Smooth muscle cell (in vitro differentiated cells): ENCODE measurements around the gene RPF1. TPM values are rescaled to one million over a fixed set of nuclear protein-coding genes. Genes with fewer than 3 reads are reported as not detected.
A peak's percentile ranks its signal among the peaks of the same experiment; 100 is the strongest.

Source experiments
- DNase-seq: peaks from one replicate; lab custom pipeline; 2025; ENCODE audit not compliant: unreplicated experiment; lab: John Stamatoyannopoulos, UW
- H2AFZ ChIP-seq: fragments of 200-600 bp; sonication (generic); 2 replicates; pipeline ENCODE4 v1.6.0; 2016; ENCODE audit warnings: antibody characterized with exemption, low read depth, mild to moderate bottlenecking
- H3F3A ChIP-seq: fragments of 200-600 bp; sonication (generic); 2 replicates; pipeline ENCODE4 v1.6.0; 2017; ENCODE audit warnings: antibody characterized with exemption, low read depth
- H3K27ac ChIP-seq: fragments of 200-600 bp; sonication (generic); 2 replicates; pipeline ENCODE4 v1.5.1; 2016; ENCODE audit warnings: low read depth, mild to moderate bottlenecking
- H3K27me3 ChIP-seq: fragments of 200-600 bp; sonication (generic); 2 replicates; pipeline ENCODE4 v1.6.1; 2016; ENCODE audit warnings: low read depth, mild to moderate bottlenecking
- H3K36me3 ChIP-seq: fragments of 200-600 bp; sonication (generic); 2 replicates; pipeline ENCODE4 v1.5.1; 2016; ENCODE audit warnings: low read depth
- H3K4me1 ChIP-seq: fragments of 200-600 bp; sonication (generic); 2 replicates; pipeline ENCODE4 v1.5.1; 2016; ENCODE audit warnings: low read depth
- H3K4me2 ChIP-seq: fragments of 200-600 bp; sonication (generic); 2 replicates; pipeline ENCODE4 v1.6.0; 2016; ENCODE audit warnings: mild to moderate bottlenecking
- H3K4me3 ChIP-seq: fragments of 200-600 bp; sonication (generic); 2 replicates; pipeline ENCODE4 v1.5.1; 2016; ENCODE audit warnings: mild to moderate bottlenecking
- H3K79me2 ChIP-seq: fragments of 200-600 bp; sonication (generic); 2 replicates; pipeline ENCODE4 v1.6.0; 2016; ENCODE audit warnings: low read depth, mild to moderate bottlenecking
- H3K9ac ChIP-seq: fragments of 200-600 bp; sonication (generic); 2 replicates; pipeline ENCODE4 v1.6.0; 2016; ENCODE audit warnings: low read depth
- H3K9me3 ChIP-seq: fragments of 200-600 bp; sonication (generic); replicated peaks from 2 replicates; pipeline ENCODE4 v1.5.1; 2016; ENCODE audit warnings: low read depth
- H4K20me1 ChIP-seq: fragments of 200-600 bp; sonication (generic); 2 replicates; pipeline ENCODE4 v1.6.0; 2016; ENCODE audit warnings: low read depth
- CTCF ChIP-seq: fragments of 200-600 bp; sonication (generic); IDR thresholded peaks from 2 replicates; pipeline ENCODE4 v1.5.1; 2017; ENCODE audit warnings: borderline replicate concordance, mild to moderate bottlenecking, antibody characterized with exemption; ENCODE audit not compliant: insufficient read depth, poor library complexity, severe bottlenecking
- WGBS: methylation state at CpG from one replicate; pipeline ENCODE4 v1.1.7; 2016; ENCODE audit warnings: low lambda C conversion rate; 5-methylcytosine and 5-hydroxymethylcytosine counted together
- polyA plus RNA-seq: library from polyadenylated mRNA; unstranded; fragments of >200 nt; fragmentation: Nextera tagmentation; extraction: Ambion mirVana; gene quantifications from 2 replicates; pipeline ENCODE4 v1.2.1, GENCODE V29; 2016
- total RNA-seq: library from RNA; depleted of rRNA; stranded (reverse); fragments of >200 nt; gene quantifications from 2 replicates; pipeline ENCODE4 v1.2.3, GENCODE V29; 2014

RPF1 gene
- total and polyA plus RNA-seq, 2 experiments from 2014 or later = 33.2 to 78.9 TPM

GRCh38 chr1:84524590-84524989 lies 45.5 kb downstream of the RPF1 start:
- TF ChIP-seq CTCF = no peak
- H2AFZ ChIP-seq = no peak overlapping the region
- no peak overlapping the region for H3K4me2 ChIP-seq

DNA sequence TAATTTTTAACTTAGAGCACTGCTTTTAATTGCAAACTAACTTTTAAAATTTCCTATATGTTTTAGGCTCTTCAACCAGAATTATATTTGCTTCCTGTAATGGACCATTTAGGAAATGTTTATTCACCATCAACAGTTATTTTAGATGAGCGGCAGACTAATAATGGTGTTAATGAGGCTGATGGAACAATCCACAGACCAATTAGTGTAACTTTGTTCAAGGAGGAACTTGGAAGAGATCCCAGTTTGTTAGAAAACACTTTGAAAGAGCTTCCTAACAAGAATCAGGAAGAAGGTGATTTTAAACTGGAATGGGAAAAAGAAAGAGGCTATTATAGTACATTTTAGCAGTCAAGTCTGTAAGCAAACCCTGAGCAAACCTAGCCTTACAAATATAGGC lies 46.7 kb downstream of the RPF1 start:
- Histone ChIP-seq H3K36me3 (no peaks in the 10 kb centered on the region), H3F3A (no peaks in the 10 kb centered on the region), H4K20me1 (no peaks in the 10 kb centered on the region), H3K4me3 (no peak overlapping the region), H3K9me3 (no peaks in the 10 kb centered on the region), H3K9ac (no peak overlapping the region), H3K4me1 (no peaks in the 10 kb centered on the region), H3K4me2 (no peak overlapping the region), H3K27me3 (no peaks in the 10 kb centered on the region), H3K79me2 (no peaks in the 10 kb centered on the region), H2AFZ (no peak overlapping the region), H3K27ac (no peak overlapping the region)
- WGBS = 96% methylated on average over 1 of the region's 1 CpG
- TF ChIP-seq CTCF = no peak
- no peak for DNase-seq

More at GRCh38 chr1:84524590-84524989, 45.5 kb downstream of the RPF1 start:
- Histone ChIP-seq H4K20me1 (no peaks in the 10 kb centered on the region), H3K27me3 (no peaks in the 10 kb centered on the region), H3K9ac (no peak overlapping the region), H3K36me3 (no peaks in the 10 kb centered on the region), H3K4me3 (no peak overlapping the region), H3K9me3 (no peaks in the 10 kb centered on the region), H3K79me2 (no peaks in the 10 kb centered on the region), H3F3A (no peaks in the 10 kb centered on the region), H3K4me1 (no peaks in the 10 kb centered on the region), H3K27ac (no peak overlapping the region)
- DNase-seq = no peak

DNA sequence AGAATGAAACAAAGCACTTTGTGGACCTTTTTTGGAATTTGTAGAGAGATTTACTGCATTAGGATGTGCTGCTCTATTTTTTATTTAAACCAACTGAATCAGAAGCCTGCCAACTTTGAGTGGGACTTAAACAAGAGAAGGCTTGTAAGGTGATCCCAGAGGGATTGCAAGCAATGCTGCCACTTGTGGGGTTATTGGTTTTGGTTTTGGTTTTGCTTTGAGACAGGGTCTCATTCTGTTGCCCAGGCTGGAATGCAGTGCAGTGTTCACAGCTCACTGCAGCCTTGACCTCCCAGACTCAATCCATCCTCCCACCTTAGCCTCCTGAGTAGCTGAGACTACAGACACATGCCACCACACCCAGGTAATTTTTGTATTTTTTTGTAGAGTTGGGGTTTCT lies 59.5 kb downstream of the RPF1 start:
- Histone ChIP-seq H3K4me1 (peaks cover 5% of the 10 kb centered on the region), H3K9ac (no peak overlapping the region), H3K27me3 (no peaks in the 10 kb centered on the region), H3K79me2 (no peaks in the 10 kb centered on the region), H3K9me3 (no peaks in the 10 kb centered on the region), H2AFZ (no peak overlapping the region), H3K4me2 (no peak overlapping the region), H3K4me3 (no peak overlapping the region), H4K20me1 (no peaks in the 10 kb centered on the region), H3K36me3 (no peaks in the 10 kb centered on the region), H3F3A (peaks cover 9% of the 10 kb centered on the region), H3K27ac (no peak overlapping the region)
- TF ChIP-seq CTCF = no peak
- no peak for DNase-seq

DNA sequence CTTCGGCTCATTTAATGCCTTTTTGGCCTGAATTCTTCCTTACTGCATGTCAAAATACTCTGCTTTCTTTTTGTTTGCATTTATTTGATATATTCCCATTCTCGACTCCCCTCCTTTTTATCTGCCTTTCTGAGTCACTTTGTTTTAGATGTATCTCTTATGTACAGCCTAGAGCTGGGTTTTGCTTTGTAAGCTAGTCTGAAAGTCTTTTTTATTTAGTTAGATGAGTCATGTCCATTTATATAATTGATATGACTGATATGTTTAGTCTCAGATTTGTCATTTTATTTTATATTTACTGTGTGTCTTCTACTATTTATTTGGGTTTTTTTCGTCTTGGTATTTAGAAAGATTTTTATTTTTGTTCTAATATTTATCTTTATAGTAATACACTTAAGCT lies 60.9 kb downstream of the RPF1 start:
- TF ChIP-seq CTCF = no peak
- H3K79me2 ChIP-seq = no peaks in the 10 kb centered on the region
- H3K36me3 ChIP-seq = no peaks in the 10 kb centered on the region
- H3K9ac ChIP-seq = no peak overlapping the region
- no peak overlapping the region for H3K4me3 ChIP-seq
- peak overlapping the region; percentile 51 for H3K27ac ChIP-seq
- no peak for DNase-seq
- H3K4me2 ChIP-seq = peak overlapping the region; percentile 51
- no peaks in the 10 kb centered on the region for H3K9me3 ChIP-seq
- H3K27me3 ChIP-seq = no peaks in the 10 kb centered on the region
- H4K20me1 ChIP-seq = no peaks in the 10 kb centered on the region
- H3K4me1 ChIP-seq = peaks cover 5% of the 10 kb centered on the region
- peaks cover 9% of the 10 kb centered on the region for H3F3A ChIP-seq
- H2AFZ ChIP-seq = no peak overlapping the region
- WGBS = 49% methylated on average over 3 of the region's 3 CpGs
